ENCODE results near the gene UBE2G1.
A peak's percentile ranks its signal among the peaks of the same experiment; 100 is the strongest.

GRCh38 chr17:4412933-4413831 lies 46.7 kb upstream of the UBE2G1 start:
- TF ChIP-seq CTCF (IDR thresholded peaks at IDR 0.05; ENCODE audit: low read depth, low read length) (peak; percentile 84), EZH2phosphoT487 (IDR thresholded peaks at IDR 0.05; ENCODE audit: low read depth) (no peak)

Data from OCI-LY3 (cell line).